Esophagus squamous epithelium (tissue), 5 donors: ENCODE results near the gene FAM177A1. TPM values are rescaled to one million over a fixed set of nuclear protein-coding genes. Genes with fewer than 3 reads are reported as not detected.

ENCODE experiments used
- DNase-seq: peaks from one replicate; lab custom pipeline; 2025; lab: John Stamatoyannopoulos, UW
- H3K27ac ChIP-seq, 4 donors: fragments of 200-600 bp; sonication (generic); one replicate each; pipeline ENCODE4 v1.5.1; 2016 to 2019; ENCODE audit warnings: mild to moderate bottlenecking in 1 of 4
- H3K27me3 ChIP-seq, 4 donors: fragments of 200-600 bp; sonication (generic); 1 replicate in 3 of 4; 2 replicates in 1 of 4; pipeline versions ENCODE4 v1.5.1 to v1.6.0; 2017 to 2021; ENCODE audit warnings: antibody characterized with exemption in 1 of 4
- H3K36me3 ChIP-seq, 3 donors: fragments of 200-600 bp; sonication (generic); one replicate each; pipeline ENCODE4 v1.5.1; 2016 to 2019
- H3K4me1 ChIP-seq, 3 donors: fragments of 200-600 bp; sonication (generic); one replicate each; pipeline ENCODE4 v1.5.1; 2017 to 2019
- H3K4me3 ChIP-seq, 4 donors: fragments of 200-600 bp; sonication (generic); 1 replicate in 3 of 4; 2 replicates in 1 of 4; pipeline ENCODE4 v1.5.1; 2016 to 2019; ENCODE audit warnings: mild to moderate bottlenecking in 2 of 4, moderate library complexity in 1 of 4
- H3K9me3 ChIP-seq, 3 donors: fragments of 200-600 bp; sonication (generic); one replicate each; pipeline ENCODE4 v1.5.1; 2016 to 2019
- CTCF ChIP-seq, 6 experiments: fragments of 450-650 bp in 4 of 6; fragments of 200-600 bp in 2 of 6; sonication (generic) in 2 of 6; IDR thresholded peaks; one replicate each; pipeline ENCODE4 v1.5.1; 2016 to 2019; ENCODE audit warnings: antibody characterized with exemption in 6 of 6, mild to moderate bottlenecking in 4 of 6, moderate library complexity in 4 of 6
- POLR2A ChIP-seq, 4 donors: fragments of 450-650 bp; IDR thresholded peaks; one replicate each; pipeline ENCODE4 v1.6.1; 2017; ENCODE audit warnings: antibody characterized with exemption in 4 of 4, mild to moderate bottlenecking in 4 of 4, moderate library complexity in 3 of 4
- WGBS, 2 donors: methylation state at CpG; one replicate each; pipeline ENCODE4 v1.1.5; 2018; 5-methylcytosine and 5-hydroxymethylcytosine counted together
- intact Hi-C: fragments of 100-400 bp; cut with DNase I; formaldehyde crosslinking; loops from one replicate; pipeline ENCODE4 v1.15.0; 2022
- total RNA-seq, 4 donors: library from RNA; depleted of rRNA; stranded (reverse); fragments of >200 nt; gene quantifications; one replicate each; pipeline ENCODE4 v1.1.0, GENCODE V29; 2016
- donor health status: DM: yes; HTN: yes; CAD: no.

The FAM177A1 gene
- total RNA-seq, 4 donors from 2014 or later, result 25.9 to 35.9 (median 28.3) TPM

- H3K36me3 ChIP-seq, result peaks cover 4 to 86% (median 8%) of the 10 kb centered on the region in 3 donors
- intact Hi-C loops, result no loop called here
Observed at GRCh38 chr14:35112641-35113040, 66.6 kb downstream of the FAM177A1 start.

GRCh38 chr14:35113308-35113950 is 67.4 kb downstream of the FAM177A1 start:
- H3K27me3 ChIP-seq, result no peaks in the 10 kb centered on the region
- H3K27ac ChIP-seq, result no peak overlapping the region
- TF ChIP-seq CTCF (IDR thresholded peaks at IDR 0.05) (no peak), POLR2A (IDR thresholded peaks at IDR 0.05) (no peak)
- no peaks in the 10 kb centered on the region for H3K9me3 ChIP-seq
- 93 to 95% methylated on average over 4 of the region's 4 CpGs for WGBS, 2 donors
- H3K4me3 ChIP-seq, result no peak overlapping the region
- DNase-seq, result no peak
- intact Hi-C loops, result no loop called here
- peaks cover 4 to 80% (median 8%) of the 10 kb centered on the region in 3 donors for H3K36me3 ChIP-seq
- H3K4me1 ChIP-seq, result peaks cover 0 to 10% (median 0%) of the 10 kb centered on the region in 3 donors

More at GRCh38 chr14:35112641-35113040, 66.6 kb downstream of the FAM177A1 start:
- TF ChIP-seq POLR2A (IDR thresholded peaks at IDR 0.05) (no peak), CTCF (IDR thresholded peaks at IDR 0.05) (no peak)
- H3K27ac ChIP-seq, result no peak overlapping the region
- H3K27me3 ChIP-seq, result no peaks in the 10 kb centered on the region
- DNase-seq, result no peak
- no peaks in the 10 kb centered on the region for H3K9me3 ChIP-seq
- H3K4me1 ChIP-seq, result peaks cover 0 to 5% (median 0%) of the 10 kb centered on the region in 3 donors
- no peak overlapping the region for H3K4me3 ChIP-seq
- WGBS, 2 donors, result 85 to 87% methylated on average over 2 of the region's 2 CpGs

GRCh38 chr14:35114036-35114435 is 68.0 kb downstream of the FAM177A1 start:
- no peak for DNase-seq
- Histone ChIP-seq H3K27me3 (no peaks in the 10 kb centered on the region), H3K4me3 (no peak overlapping the region), H3K27ac (no peak overlapping the region), H3K4me1 (peaks cover 0 to 16% (median 0%) of the 10 kb centered on the region in 3 donors), H3K36me3 (peaks cover 4 to 74% (median 8%) of the 10 kb centered on the region in 3 donors), H3K9me3 (no peaks in the 10 kb centered on the region)
- WGBS, 2 donors, result 87 to 88% methylated on average over 2 of the region's 2 CpGs
- no peak for TF ChIP-seq POLR2A (IDR thresholded peaks at IDR 0.05)
- no peak for TF ChIP-seq CTCF (IDR thresholded peaks at IDR 0.05)
- intact Hi-C loops, result no loop called here

GRCh38 chr14:35116242-35116641 is 70.2 kb downstream of the FAM177A1 start:
- intact Hi-C loops, result no loop called here
- no peak for DNase-seq
- TF ChIP-seq POLR2A (IDR thresholded peaks at IDR 0.05), result no peak
- TF ChIP-seq CTCF (IDR thresholded peaks at IDR 0.05), result no peak
- Histone ChIP-seq H3K9me3 (no peaks in the 10 kb centered on the region), H3K36me3 (peaks cover 0 to 58% (median 0%) of the 10 kb centered on the region in 3 donors), H3K4me3 (no peak overlapping the region), H3K4me1 (peaks cover 4 to 37% (median 5%) of the 10 kb centered on the region in 3 donors), H3K27me3 (no peaks in the 10 kb centered on the region), H3K27ac (no peak overlapping the region)
- WGBS, 2 donors, result 90 to 93% methylated on average over 4 of the region's 4 CpGs

GRCh38 chr14:35117112-35117511 is 71.0 kb downstream of the FAM177A1 start:
- 91 to 96% methylated on average over 2 of the region's 2 CpGs for WGBS, 2 donors
- no peak overlapping the region for H3K4me3 ChIP-seq
- TF ChIP-seq CTCF (IDR thresholded peaks at IDR 0.05) (no peak), POLR2A (IDR thresholded peaks at IDR 0.05) (no peak)
- DNase-seq, result no peak
- H3K4me1 ChIP-seq, result peaks cover 4 to 37% (median 5%) of the 10 kb centered on the region in 3 donors
- H3K27me3 ChIP-seq, result no peaks in the 10 kb centered on the region
- H3K9me3 ChIP-seq, result no peaks in the 10 kb centered on the region
- intact Hi-C loops, result no loop called here
- no peak overlapping the region for H3K27ac ChIP-seq
- peaks cover 0 to 49% (median 0%) of the 10 kb centered on the region in 3 donors for H3K36me3 ChIP-seq
